ENCODE results near the gene SEC14L3.

Gene SEC14L3

GRCh38 chr22:30433773-30434172, 38.0 kb downstream of the SEC14L3 start:
- peaks cover 0 to 30% (median 5%) of the 10 kb centered on the region in 11 experiments; a peak in 11 of 22 replicates for H4K20me1 ChIP-seq
- no peak overlapping the region for H3K4me2 ChIP-seq
- no peak overlapping the region for H3K4me3 ChIP-seq
- TF ChIP-seq Cebpa-rat (IDR thresholded peaks at IDR 0.05): no peak
- H3K9ac ChIP-seq: no peak overlapping the region
- no peak overlapping the region for H3K27ac ChIP-seq
- H3K27me3 ChIP-seq: peaks cover 0 to 23% (median 0%) of the 10 kb centered on the region in 11 experiments; a peak in 7 of 22 replicates
- peaks cover 11 to 23% (median 17%) of the 10 kb centered on the region in 10 experiments for H3K4me1 ChIP-seq
- peaks cover 3 to 17% (median 9%) of the 10 kb centered on the region in 11 experiments; a peak in 17 of 22 replicates for H3K9me3 ChIP-seq (replicated peaks in 1 of 11)
- peaks cover 7 to 22% (median 10%) of the 10 kb centered on the region in 11 experiments; a peak in 21 of 22 replicates for H3K36me3 ChIP-seq

- Histone ChIP-seq H3K9ac (no peak overlapping the region), H3K9me3 (replicated peaks in 1 of 11) (peaks cover 3 to 17% (median 9%) of the 10 kb centered on the region in 11 experiments; a peak in 17 of 22 replicates), H3K36me3 (peaks cover 12 to 27% (median 16%) of the 10 kb centered on the region in 11 experiments; a peak in 21 of 22 replicates), H3K4me1 (peaks cover 11 to 23% (median 17%) of the 10 kb centered on the region in 10 experiments), H3K27ac (no peak overlapping the region), H4K20me1 (peaks cover 0 to 36% (median 10%) of the 10 kb centered on the region in 11 experiments; a peak in 13 of 22 replicates), H3K27me3 (peaks cover 0 to 17% (median 0%) of the 10 kb centered on the region in 11 experiments; a peak in 7 of 22 replicates), H3K4me2 (no peak overlapping the region), H3K4me3 (no peak overlapping the region)
- no peak for TF ChIP-seq Cebpa-rat (IDR thresholded peaks at IDR 0.05)
Measured at GRCh38 chr22:30433227-30433626, 38.6 kb downstream of the SEC14L3 start.

- Histone ChIP-seq H3K4me1 (peaks cover 11 to 24% (median 17%) of the 10 kb centered on the region in 10 experiments), H3K27me3 (peaks cover 0 to 10% (median 0%) of the 10 kb centered on the region in 11 experiments; a peak in 4 of 22 replicates), H3K4me2 (no peak overlapping the region), H3K36me3 (peaks cover 19 to 34% (median 23%) of the 10 kb centered on the region in 11 experiments; a peak in 21 of 22 replicates), H3K27ac (no peak overlapping the region), H3K9ac (no peak overlapping the region), H3K9me3 (replicated peaks in 1 of 11) (peaks cover 3 to 17% (median 9%) of the 10 kb centered on the region in 11 experiments; a peak in 17 of 22 replicates), H3K4me3 (no peak overlapping the region), H4K20me1 (peaks cover 0 to 43% (median 18%) of the 10 kb centered on the region in 11 experiments; a peak in 14 of 22 replicates)
- TF ChIP-seq Cebpa-rat (IDR thresholded peaks at IDR 0.05): no peak
Measured at GRCh38 chr22:30432520-30432919, 39.3 kb downstream of the SEC14L3 start.

GRCh38 chr22:30432096-30432495, 39.7 kb downstream of the SEC14L3 start:
- Histone ChIP-seq H3K4me3 (no peak overlapping the region), H3K4me1 (peaks cover 12 to 28% (median 21%) of the 10 kb centered on the region in 10 experiments), H4K20me1 (peaks cover 0 to 47% (median 22%) of the 10 kb centered on the region in 11 experiments; a peak in 17 of 22 replicates), H3K27ac (no peak overlapping the region), H3K4me2 (no peak overlapping the region), H3K27me3 (peaks cover 0 to 6% (median 0%) of the 10 kb centered on the region in 11 experiments; a peak in 2 of 22 replicates), H3K9ac (no peak overlapping the region), H3K9me3 (replicated peaks in 1 of 11) (peaks cover 3 to 17% (median 9%) of the 10 kb centered on the region in 11 experiments; a peak in 17 of 22 replicates), H3K36me3 (peaks cover 24 to 39% (median 27%) of the 10 kb centered on the region in 11 experiments; a peak in 21 of 22 replicates)
- TF ChIP-seq Cebpa-rat (IDR thresholded peaks at IDR 0.05): no peak

- Histone ChIP-seq H3K9ac (no peak overlapping the region), H3K4me3 (no peak overlapping the region), H3K4me1 (peaks cover 21 to 35% (median 28%) of the 10 kb centered on the region in 10 experiments), H3K27ac (no peak overlapping the region), H3K27me3 (no peaks in the 10 kb centered on the region), H4K20me1 (peaks cover 0 to 53% (median 25%) of the 10 kb centered on the region in 11 experiments; a peak in 17 of 22 replicates), H3K9me3 (replicated peaks in 1 of 11) (peaks cover 3 to 12% (median 8%) of the 10 kb centered on the region in 11 experiments; a peak in 17 of 22 replicates), H3K4me2 (no peak overlapping the region), H3K36me3 (peaks cover 24 to 42% (median 30%) of the 10 kb centered on the region in 11 experiments; a peak in 21 of 22 replicates)
- TF ChIP-seq Cebpa-rat (IDR thresholded peaks at IDR 0.05): no peak
Measured at GRCh38 chr22:30430933-30431332, 40.9 kb downstream of the SEC14L3 start.

- peaks cover 16 to 30% (median 23%) of the 10 kb centered on the region in 10 experiments for H3K4me1 ChIP-seq
- no peak overlapping the region for H3K9ac ChIP-seq
- H3K4me3 ChIP-seq: no peak overlapping the region
- H3K36me3 ChIP-seq: peaks cover 24 to 42% (median 30%) of the 10 kb centered on the region in 11 experiments; a peak in 21 of 22 replicates
- no peak for TF ChIP-seq Cebpa-rat (IDR thresholded peaks at IDR 0.05)
- no peaks in the 10 kb centered on the region for H3K27me3 ChIP-seq
- H3K4me2 ChIP-seq: no peak overlapping the region
- H3K9me3 ChIP-seq (replicated peaks in 1 of 11): peaks cover 0 to 2% (median 0%) of the 10 kb centered on the region in 11 experiments; a peak in 5 of 22 replicates
- H4K20me1 ChIP-seq: peaks cover 0 to 53% (median 25%) of the 10 kb centered on the region in 11 experiments; a peak in 17 of 22 replicates
- no peak overlapping the region for H3K27ac ChIP-seq
Measured at GRCh38 chr22:30429887-30430286, 41.9 kb downstream of the SEC14L3 start.

- no peak overlapping the region for H3K27ac ChIP-seq
- no peak overlapping the region for H3K4me3 ChIP-seq
- peaks cover 0 to 53% (median 25%) of the 10 kb centered on the region in 11 experiments; a peak in 17 of 22 replicates for H4K20me1 ChIP-seq
- peak overlapping the region in 1 of 11 experiments; percentile 18; a peak in 1 of 22 replicates for H3K9ac ChIP-seq
- H3K4me1 ChIP-seq: peaks cover 26 to 37% (median 34%) of the 10 kb centered on the region in 10 experiments
- H3K4me2 ChIP-seq: peak overlapping the region in 1 of 11 experiments; percentile 89; a peak in 2 of 22 replicates
- peaks cover 24 to 41% (median 30%) of the 10 kb centered on the region in 11 experiments; a peak in 21 of 22 replicates for H3K36me3 ChIP-seq
- no peaks in the 10 kb centered on the region for H3K27me3 ChIP-seq
- no peaks in the 10 kb centered on the region for H3K9me3 ChIP-seq (replicated peaks in 1 of 11)
- no peak for TF ChIP-seq Cebpa-rat (IDR thresholded peaks at IDR 0.05)
Measured at GRCh38 chr22:30427871-30428270, 43.9 kb downstream of the SEC14L3 start.

GRCh38 chr22:30426388-30427353, 45.1 kb downstream of the SEC14L3 start:
- peak overlapping the region; percentile 73 to 100 (median 86) for H3K4me2 ChIP-seq
- H3K36me3 ChIP-seq: peaks cover 24 to 37% (median 30%) of the 10 kb centered on the region in 11 experiments; a peak in 21 of 22 replicates
- H3K4me3 ChIP-seq: peak overlapping the region; percentile 73 to 95 (median 84)
- H3K27me3 ChIP-seq: no peaks in the 10 kb centered on the region
- peak overlapping the region; percentile 69 to 97 (median 87); a peak in 20 of 22 replicates for H3K27ac ChIP-seq
- peaks cover 38 to 49% (median 46%) of the 10 kb centered on the region in 10 experiments for H3K4me1 ChIP-seq
- peak overlapping the region; percentile 85 to 92 (median 90) for H3K9ac ChIP-seq
- no peaks in the 10 kb centered on the region for H3K9me3 ChIP-seq (replicated peaks in 1 of 11)
- H4K20me1 ChIP-seq: peaks cover 0 to 51% (median 25%) of the 10 kb centered on the region in 11 experiments; a peak in 17 of 22 replicates
- no peak for TF ChIP-seq Cebpa-rat (IDR thresholded peaks at IDR 0.05)

Data from BLaER1 treated with 17β-estradiol and CSF1 and Interleukin-3, amounts not matched to agents 10 nM and 100 nM (cell line).